ENCODE results near the gene KDM5B.

DNA sequence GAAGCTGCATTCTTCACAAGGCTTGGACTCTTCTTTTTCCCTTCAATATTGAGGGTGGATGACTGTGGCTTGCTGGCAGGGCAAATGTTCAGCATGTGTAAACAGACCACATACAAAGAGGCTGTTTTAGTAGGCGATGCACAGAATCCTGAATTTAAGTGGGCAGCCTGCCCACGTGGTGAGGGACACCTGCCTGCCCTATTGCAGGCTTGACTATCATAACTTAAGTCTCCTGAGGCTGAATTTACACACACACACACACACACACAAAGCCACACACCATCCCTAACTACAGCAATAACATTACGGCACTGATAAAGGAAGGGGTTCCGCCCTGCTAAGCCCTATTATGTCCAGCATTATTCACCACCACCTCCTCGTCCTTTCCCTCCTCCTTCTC is 113.9 kb downstream of the KDM5B start:
- TF ChIP-seq, protein P1, sequence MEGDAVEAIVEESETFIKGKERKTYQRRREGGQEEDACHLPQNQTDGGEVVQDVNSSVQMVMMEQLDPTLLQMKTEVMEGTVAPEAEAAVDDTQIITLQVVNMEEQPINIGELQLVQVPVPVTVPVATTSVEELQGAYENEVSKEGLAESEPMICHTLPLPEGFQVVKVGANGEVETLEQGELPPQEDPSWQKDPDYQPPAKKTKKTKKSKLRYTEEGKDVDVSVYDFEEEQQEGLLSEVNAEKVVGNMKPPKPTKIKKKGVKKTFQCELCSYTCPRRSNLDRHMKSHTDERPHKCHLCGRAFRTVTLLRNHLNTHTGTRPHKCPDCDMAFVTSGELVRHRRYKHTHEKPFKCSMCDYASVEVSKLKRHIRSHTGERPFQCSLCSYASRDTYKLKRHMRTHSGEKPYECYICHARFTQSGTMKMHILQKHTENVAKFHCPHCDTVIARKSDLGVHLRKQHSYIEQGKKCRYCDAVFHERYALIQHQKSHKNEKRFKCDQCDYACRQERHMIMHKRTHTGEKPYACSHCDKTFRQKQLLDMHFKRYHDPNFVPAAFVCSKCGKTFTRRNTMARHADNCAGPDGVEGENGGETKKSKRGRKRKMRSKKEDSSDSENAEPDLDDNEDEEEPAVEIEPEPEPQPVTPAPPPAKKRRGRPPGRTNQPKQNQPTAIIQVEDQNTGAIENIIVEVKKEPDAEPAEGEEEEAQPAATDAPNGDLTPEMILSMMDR (conservative IDR thresholded peaks at IDR 0.05), result no peak
- TF ChIP-seq ZFX (IDR thresholded peaks at IDR 0.05), result no peak
